Right lobe of liver (tissue), 6 donors: ENCODE measurements around the gene IL3. TPM values are rescaled to one million over a fixed set of nuclear protein-coding genes. Genes with fewer than 3 reads are reported as not detected.

Experiments
- ATAC-seq, 4 donors: fragments of 200-7000 bp; cut with Tn5 transposase; one replicate each; pipeline ENCODE4 v1.9.1; 2020; ENCODE audit warnings: mild to moderate bottlenecking in 4 of 4, moderate library complexity in 4 of 4
- DNase-seq, 3 donors: peaks; one replicate each; pipeline ENCODE4 v3.0.0-alpha.2; 2020
- H3K27ac ChIP-seq, 3 donors: fragments of 200-600 bp; one replicate each; pipeline ENCODE4 v1.8.0; 2022
- H3K27me3 ChIP-seq, 2 donors: fragments of 200-600 bp; one replicate each; pipeline ENCODE4 v1.8.0; 2022
- H3K36me3 ChIP-seq, 4 donors: fragments of 200-600 bp; sonication (generic) in 1 of 4; one replicate each; pipeline versions ENCODE4 v1.5.1 to v1.8.0; 2017 to 2022; ENCODE audit warnings: control low read depth in 1 of 4
- H3K4me1 ChIP-seq, 4 donors: fragments of 200-600 bp; sonication (generic) in 1 of 4; one replicate each; pipeline versions ENCODE4 v1.5.1 to v1.8.0; 2017 to 2022; ENCODE audit warnings: control low read depth in 1 of 4
- H3K4me3 ChIP-seq, 3 donors: fragments of 200-600 bp; one replicate each; pipeline ENCODE4 v1.8.0; 2022
- H3K9me3 ChIP-seq, 4 donors: fragments of 200-600 bp; sonication (generic) in 1 of 4; one replicate each; pipeline versions ENCODE4 v1.5.1 to v1.8.0; 2017 to 2022; ENCODE audit warnings: control low read depth in 1 of 4
- POLR2A ChIP-seq: fragments of 450-650 bp; IDR thresholded peaks from one replicate; pipeline ENCODE4 v1.6.1; 2017; ENCODE audit warnings: antibody characterized with exemption, mild to moderate bottlenecking
- WGBS: methylation state at CpG from one replicate; pipeline ENCODE4 v1.1.6; 2018; ENCODE audit warnings: low coverage, low lambda C conversion rate; ENCODE audit not compliant: insufficient coverage; ENCODE audit errors: missing lambda C conversion rate; 5-methylcytosine and 5-hydroxymethylcytosine counted together
- intact Hi-C, 2 donors: fragments of 100-400 bp; cut with DNase I; formaldehyde crosslinking; loops; one replicate each; pipeline versions ENCODE4 v1.11.2 to v1.14.1; 2022
- total RNA-seq, 6 experiments: library from RNA; depleted of rRNA in 2 of 6; stranded (reverse); fragments of >200 nt in 2 of 6; fragmentation: NEBNext Ultra II Directional in 3 of 6; extraction: Animal tissue kit (Norgen Biotek cat#: 25700) in 3 of 6; gene quantifications; one replicate each; pipeline versions ENCODE4 v1.1.0 to v1.2.4, GENCODE V29; 2016 to 2023
- TF ChIP-seq, protein P1 (sequence below), 4 donors: fragments of 200-600 bp in 3 of 4; fragments of 450-650 bp in 1 of 4; IDR thresholded peaks; one replicate each; pipeline versions ENCODE4 v1.5.1 to v1.8.0; 2016 to 2022; ENCODE audit warnings: antibody characterized with exemption in 4 of 4, mild to moderate bottlenecking in 2 of 4
- donor health status: DM: no; HTN: yes; CAD: no.
- donor health status: DM: no; HTN: no; CAD: no.
- donor health status: DM: no; HTN: no; CAD: no.
- donor health status: DM: no; HTN: yes; CAD: no.
- donor health status: DM: no; HTN: yes; CAD: no.

The IL3 gene
- total RNA-seq, 6 experiments from 2014 or later: not detected

DNA sequence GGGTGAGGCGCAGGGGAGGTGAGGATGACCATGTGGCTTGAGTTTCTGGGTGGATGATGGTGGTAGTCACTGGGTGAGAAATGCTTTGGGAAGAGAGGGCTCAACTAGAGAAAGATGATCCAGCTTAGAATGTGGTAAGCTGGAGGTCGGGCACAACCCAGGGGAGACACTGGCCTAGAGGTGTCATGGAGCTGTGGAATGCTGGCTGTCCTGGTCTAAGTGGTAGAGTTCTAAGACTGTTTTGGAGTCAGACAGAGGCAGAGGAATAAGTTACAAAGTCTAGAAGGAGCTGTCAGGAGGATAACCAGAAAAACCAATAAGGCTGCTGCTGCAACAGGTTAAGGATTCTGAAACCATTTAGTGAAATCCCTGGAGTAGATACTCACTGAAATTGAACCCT, 29.8 kb upstream of the IL3 start:
- DNase-seq (no peak), ATAC-seq (no peak)
- H3K4me3 ChIP-seq: no peak overlapping the region
- H3K27ac ChIP-seq: no peak overlapping the region
- no peaks in the 10 kb centered on the region for H3K36me3 ChIP-seq
- H3K27me3 ChIP-seq: no peaks in the 10 kb centered on the region
- 90% methylated on average over 2 of the region's 2 CpGs for WGBS
- no peaks in the 10 kb centered on the region for H3K4me1 ChIP-seq
- TF ChIP-seq, protein P1, sequence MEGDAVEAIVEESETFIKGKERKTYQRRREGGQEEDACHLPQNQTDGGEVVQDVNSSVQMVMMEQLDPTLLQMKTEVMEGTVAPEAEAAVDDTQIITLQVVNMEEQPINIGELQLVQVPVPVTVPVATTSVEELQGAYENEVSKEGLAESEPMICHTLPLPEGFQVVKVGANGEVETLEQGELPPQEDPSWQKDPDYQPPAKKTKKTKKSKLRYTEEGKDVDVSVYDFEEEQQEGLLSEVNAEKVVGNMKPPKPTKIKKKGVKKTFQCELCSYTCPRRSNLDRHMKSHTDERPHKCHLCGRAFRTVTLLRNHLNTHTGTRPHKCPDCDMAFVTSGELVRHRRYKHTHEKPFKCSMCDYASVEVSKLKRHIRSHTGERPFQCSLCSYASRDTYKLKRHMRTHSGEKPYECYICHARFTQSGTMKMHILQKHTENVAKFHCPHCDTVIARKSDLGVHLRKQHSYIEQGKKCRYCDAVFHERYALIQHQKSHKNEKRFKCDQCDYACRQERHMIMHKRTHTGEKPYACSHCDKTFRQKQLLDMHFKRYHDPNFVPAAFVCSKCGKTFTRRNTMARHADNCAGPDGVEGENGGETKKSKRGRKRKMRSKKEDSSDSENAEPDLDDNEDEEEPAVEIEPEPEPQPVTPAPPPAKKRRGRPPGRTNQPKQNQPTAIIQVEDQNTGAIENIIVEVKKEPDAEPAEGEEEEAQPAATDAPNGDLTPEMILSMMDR (IDR thresholded peaks at IDR 0.05): no peak
- TF ChIP-seq POLR2A: no peak
- H3K9me3 ChIP-seq: peaks cover 0 to 8% (median 1%) of the 10 kb centered on the region in 4 donors
- intact Hi-C loops: no loop called here

DNA sequence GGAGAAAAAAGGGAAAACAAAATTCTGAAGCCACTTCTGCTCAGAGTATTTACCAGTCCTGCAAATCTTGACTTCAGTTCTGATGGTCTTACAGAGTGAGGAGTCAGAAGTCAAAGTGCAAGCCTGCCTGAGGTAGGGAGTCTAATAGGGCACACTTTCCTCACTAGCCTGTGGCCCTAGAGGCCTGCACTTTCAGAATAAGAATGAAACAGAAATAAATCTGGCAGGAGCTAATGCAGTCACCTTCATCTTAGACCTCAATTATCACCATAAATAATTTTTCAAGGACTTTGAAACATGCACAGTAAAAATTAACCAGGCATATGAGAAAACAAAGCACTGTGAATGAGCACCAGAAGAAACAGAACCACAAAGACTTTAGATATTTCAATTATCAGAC, 28.3 kb upstream of the IL3 start:
- TF ChIP-seq POLR2A: no peak
- no peak for DNase-seq

DNA sequence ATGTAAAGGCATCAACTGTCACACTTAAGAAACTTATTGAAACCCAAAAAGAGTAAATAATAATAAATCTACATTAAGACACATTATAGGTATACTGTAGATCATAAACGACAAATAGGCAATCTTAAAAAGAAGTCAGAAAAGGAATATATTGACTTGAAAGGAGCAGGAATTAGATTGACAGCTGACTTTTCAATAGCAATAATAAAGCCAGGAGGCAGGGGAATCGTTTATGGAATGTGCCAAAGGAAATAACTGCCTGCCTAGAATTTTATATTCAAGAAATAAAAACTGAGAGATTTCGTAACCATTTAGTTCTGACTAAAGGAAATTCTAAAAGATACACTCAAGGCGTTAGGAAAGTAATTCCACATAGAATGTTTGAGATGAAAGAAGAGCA, 27.3 kb upstream of the IL3 start:
- Histone ChIP-seq H3K9me3 (peaks cover 0 to 8% (median 1%) of the 10 kb centered on the region in 4 donors), H3K4me3 (no peak overlapping the region), H3K27ac (no peak overlapping the region), H3K27me3 (no peaks in the 10 kb centered on the region), H3K36me3 (no peaks in the 10 kb centered on the region), H3K4me1 (no peaks in the 10 kb centered on the region)
- DNase-seq (no peak), ATAC-seq (no peak)
- TF ChIP-seq, protein P1 (IDR thresholded peaks at IDR 0.05): no peak
- TF ChIP-seq POLR2A: no peak
- intact Hi-C loops: no loop called here
- 56% methylated on average over 4 of the region's 4 CpGs for WGBS

More for the DNA sequence above, 28.3 kb upstream of the IL3 start:
- no peak overlapping the region for H3K4me3 ChIP-seq
- no peaks in the 10 kb centered on the region for H3K27me3 ChIP-seq
- H3K27ac ChIP-seq: no peak overlapping the region
- ATAC-seq: no peak
- intact Hi-C loops: no loop called here
- peaks cover 0 to 8% (median 1%) of the 10 kb centered on the region in 4 donors for H3K9me3 ChIP-seq
- H3K4me1 ChIP-seq: no peaks in the 10 kb centered on the region
- no peaks in the 10 kb centered on the region for H3K36me3 ChIP-seq

DNA sequence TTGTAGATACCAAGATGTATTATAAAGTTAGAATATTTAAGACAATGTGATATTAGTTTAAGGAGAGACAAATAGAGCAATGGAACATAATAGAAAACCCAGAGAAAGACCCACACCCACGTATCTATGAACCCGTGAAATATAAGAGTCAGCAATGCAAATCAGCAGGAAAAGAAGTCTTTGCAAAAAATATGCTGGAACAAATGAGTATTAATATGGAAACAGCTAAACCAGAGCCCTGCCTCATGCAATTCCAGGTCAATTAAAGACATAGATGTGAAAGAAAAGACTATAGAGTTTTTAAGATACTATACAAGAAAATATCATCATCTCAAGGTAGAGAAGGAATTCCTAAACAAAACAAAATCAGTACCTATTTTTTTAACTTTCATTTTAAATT, 23.1 kb upstream of the IL3 start:
- no peak overlapping the region for H3K27ac ChIP-seq
- 48% methylated on average over 2 of the region's 2 CpGs for WGBS
- H3K4me1 ChIP-seq: no peaks in the 10 kb centered on the region
- no peak for DNase-seq
- H3K36me3 ChIP-seq: no peaks in the 10 kb centered on the region
- no peak overlapping the region for H3K4me3 ChIP-seq
- H3K27me3 ChIP-seq: no peaks in the 10 kb centered on the region
- TF ChIP-seq, protein P1 (IDR thresholded peaks at IDR 0.05): no peak
- no peak for TF ChIP-seq POLR2A
- no peak for ATAC-seq
- H3K9me3 ChIP-seq: peaks cover 0 to 8% (median 1%) of the 10 kb centered on the region in 4 donors
- intact Hi-C loops: no loop called here

DNA sequence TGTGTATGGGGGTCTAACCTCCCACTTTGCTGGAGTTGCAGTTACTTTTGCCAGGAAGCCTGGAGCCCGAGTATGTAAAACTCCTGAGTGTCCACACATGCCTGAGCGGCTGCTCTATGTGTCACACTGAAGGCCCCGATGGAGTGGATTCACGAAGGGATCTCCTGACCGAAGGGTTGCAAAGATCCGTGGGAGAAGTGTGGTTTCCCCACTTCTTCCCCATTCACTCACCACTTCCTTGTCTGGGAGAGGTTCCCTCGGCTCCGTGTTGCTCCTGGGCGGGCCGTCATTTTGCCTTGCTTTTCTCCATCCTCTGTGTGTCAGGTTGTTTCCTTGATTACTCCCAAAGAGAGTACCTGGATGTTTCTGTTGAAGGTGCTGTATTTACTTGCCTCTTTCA, 16.2 kb upstream of the IL3 start:
- Histone ChIP-seq H3K27ac (no peak overlapping the region), H3K4me1 (no peaks in the 10 kb centered on the region), H3K27me3 (no peaks in the 10 kb centered on the region), H3K36me3 (no peaks in the 10 kb centered on the region), H3K4me3 (no peak overlapping the region), H3K9me3 (no peaks in the 10 kb centered on the region)
- intact Hi-C loops: no loop called here
- ATAC-seq: peak in 3 of 4 donors; percentile 19 to 54 (median 29)
- no peak for TF ChIP-seq POLR2A
- TF ChIP-seq, protein P1 (IDR thresholded peaks at IDR 0.05): no peak
- 48% methylated on average over 4 of the region's 10 CpGs for WGBS
- peak in 1 of 3 donors; percentile 27 for DNase-seq
